ENCODE results near the gene ACTL6A.
A peak's percentile ranks its signal among the peaks of the same experiment; 100 is the strongest.

DNA sequence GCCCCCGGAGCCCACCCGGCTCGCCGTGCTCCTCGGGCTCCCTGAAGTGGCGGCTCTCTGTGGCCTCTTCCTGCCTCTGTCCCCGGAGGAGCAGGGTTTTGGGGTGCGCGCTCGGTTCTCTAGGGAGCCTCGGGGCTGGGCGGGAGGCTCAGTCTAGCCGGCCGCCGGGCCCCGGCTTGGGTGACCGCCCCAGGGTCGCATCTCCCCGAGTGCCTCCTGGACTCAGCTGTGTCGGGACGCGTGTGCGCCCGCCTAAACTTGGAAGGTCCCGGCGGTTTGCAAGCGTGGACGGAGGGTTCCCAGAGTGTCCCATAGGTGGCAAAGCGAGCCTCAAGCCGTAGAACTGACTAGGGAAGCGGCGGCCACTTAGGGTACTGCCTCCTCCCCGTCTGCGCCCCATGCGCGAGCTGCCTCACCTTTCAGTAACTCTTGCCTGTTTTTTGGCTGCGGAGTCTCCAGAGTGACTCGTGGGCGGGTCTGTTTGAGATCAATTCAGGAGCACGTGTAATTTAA, 601 bp downstream of the ACTL6A start:
- TF ChIP-seq, protein P1, sequence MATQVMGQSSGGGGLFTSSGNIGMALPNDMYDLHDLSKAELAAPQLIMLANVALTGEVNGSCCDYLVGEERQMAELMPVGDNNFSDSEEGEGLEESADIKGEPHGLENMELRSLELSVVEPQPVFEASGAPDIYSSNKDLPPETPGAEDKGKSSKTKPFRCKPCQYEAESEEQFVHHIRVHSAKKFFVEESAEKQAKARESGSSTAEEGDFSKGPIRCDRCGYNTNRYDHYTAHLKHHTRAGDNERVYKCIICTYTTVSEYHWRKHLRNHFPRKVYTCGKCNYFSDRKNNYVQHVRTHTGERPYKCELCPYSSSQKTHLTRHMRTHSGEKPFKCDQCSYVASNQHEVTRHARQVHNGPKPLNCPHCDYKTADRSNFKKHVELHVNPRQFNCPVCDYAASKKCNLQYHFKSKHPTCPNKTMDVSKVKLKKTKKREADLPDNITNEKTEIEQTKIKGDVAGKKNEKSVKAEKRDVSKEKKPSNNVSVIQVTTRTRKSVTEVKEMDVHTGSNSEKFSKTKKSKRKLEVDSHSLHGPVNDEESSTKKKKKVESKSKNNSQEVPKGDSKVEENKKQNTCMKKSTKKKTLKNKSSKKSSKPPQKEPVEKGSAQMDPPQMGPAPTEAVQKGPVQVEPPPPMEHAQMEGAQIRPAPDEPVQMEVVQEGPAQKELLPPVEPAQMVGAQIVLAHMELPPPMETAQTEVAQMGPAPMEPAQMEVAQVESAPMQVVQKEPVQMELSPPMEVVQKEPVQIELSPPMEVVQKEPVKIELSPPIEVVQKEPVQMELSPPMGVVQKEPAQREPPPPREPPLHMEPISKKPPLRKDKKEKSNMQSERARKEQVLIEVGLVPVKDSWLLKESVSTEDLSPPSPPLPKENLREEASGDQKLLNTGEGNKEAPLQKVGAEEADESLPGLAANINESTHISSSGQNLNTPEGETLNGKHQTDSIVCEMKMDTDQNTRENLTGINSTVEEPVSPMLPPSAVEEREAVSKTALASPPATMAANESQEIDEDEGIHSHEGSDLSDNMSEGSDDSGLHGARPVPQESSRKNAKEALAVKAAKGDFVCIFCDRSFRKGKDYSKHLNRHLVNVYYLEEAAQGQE (IDR thresholded peaks at IDR 0.05; ENCODE audit: low read depth): no peak
- TF ChIP-seq CREB1 (IDR thresholded peaks at IDR 0.05; ENCODE audit: low read depth) (no peak), EGR1 (IDR thresholded peaks at IDR 0.05) (no peak), EP300 (IDR thresholded peaks at IDR 0.05; ENCODE audit: borderline replicate concordance) (no peak), TAF1 (IDR thresholded peaks at IDR 0.05; ENCODE audit: low read depth) (no peak), RAD21 (IDR thresholded peaks at IDR 0.05; ENCODE audit: low read depth) (no peak), YY1 (IDR thresholded peaks at IDR 0.05; ENCODE audit: low read depth) (no peak), TCF12 (IDR thresholded peaks at IDR 0.05; ENCODE audit: low read depth) (no peak), TEAD4 (IDR thresholded peaks at IDR 0.05) (no peak), FOXM1 (IDR thresholded peaks at IDR 0.05; ENCODE audit: borderline replicate concordance, low read depth) (no peak), CEBPB (IDR thresholded peaks at IDR 0.05) (no peak)
- TF ChIP-seq, protein P2, sequence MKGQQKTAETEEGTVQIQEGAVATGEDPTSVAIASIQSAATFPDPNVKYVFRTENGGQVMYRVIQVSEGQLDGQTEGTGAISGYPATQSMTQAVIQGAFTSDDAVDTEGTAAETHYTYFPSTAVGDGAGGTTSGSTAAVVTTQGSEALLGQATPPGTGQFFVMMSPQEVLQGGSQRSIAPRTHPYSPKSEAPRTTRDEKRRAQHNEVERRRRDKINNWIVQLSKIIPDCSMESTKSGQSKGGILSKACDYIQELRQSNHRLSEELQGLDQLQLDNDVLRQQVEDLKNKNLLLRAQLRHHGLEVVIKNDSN (IDR thresholded peaks at IDR 0.05): no peak
- TF ChIP-seq, protein P3, sequence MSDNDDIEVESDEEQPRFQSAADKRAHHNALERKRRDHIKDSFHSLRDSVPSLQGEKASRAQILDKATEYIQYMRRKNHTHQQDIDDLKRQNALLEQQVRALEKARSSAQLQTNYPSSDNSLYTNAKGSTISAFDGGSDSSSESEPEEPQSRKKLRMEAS (IDR thresholded peaks at IDR 0.05): peak; percentile 62; the same call in 1 of the 2 replicates

All from Ishikawa (cell line).